22Rv1 (cell line): Measurements from ENCODE around the gene MAU2.

Experiments used
- ZFX ChIP-seq: fragments of 450-650 bp; IDR thresholded peaks from 2 replicates; pipeline ENCODE4 v1.6.1; 2017; ENCODE audit warnings: antibody characterized with exemption, borderline replicate concordance
- TF ChIP-seq, protein P1 (sequence below): fragments of 450-650 bp; IDR thresholded peaks from 2 replicates; pipeline ENCODE4 v1.5.1; 2017; ENCODE audit warnings: mild to moderate bottlenecking

DNA sequence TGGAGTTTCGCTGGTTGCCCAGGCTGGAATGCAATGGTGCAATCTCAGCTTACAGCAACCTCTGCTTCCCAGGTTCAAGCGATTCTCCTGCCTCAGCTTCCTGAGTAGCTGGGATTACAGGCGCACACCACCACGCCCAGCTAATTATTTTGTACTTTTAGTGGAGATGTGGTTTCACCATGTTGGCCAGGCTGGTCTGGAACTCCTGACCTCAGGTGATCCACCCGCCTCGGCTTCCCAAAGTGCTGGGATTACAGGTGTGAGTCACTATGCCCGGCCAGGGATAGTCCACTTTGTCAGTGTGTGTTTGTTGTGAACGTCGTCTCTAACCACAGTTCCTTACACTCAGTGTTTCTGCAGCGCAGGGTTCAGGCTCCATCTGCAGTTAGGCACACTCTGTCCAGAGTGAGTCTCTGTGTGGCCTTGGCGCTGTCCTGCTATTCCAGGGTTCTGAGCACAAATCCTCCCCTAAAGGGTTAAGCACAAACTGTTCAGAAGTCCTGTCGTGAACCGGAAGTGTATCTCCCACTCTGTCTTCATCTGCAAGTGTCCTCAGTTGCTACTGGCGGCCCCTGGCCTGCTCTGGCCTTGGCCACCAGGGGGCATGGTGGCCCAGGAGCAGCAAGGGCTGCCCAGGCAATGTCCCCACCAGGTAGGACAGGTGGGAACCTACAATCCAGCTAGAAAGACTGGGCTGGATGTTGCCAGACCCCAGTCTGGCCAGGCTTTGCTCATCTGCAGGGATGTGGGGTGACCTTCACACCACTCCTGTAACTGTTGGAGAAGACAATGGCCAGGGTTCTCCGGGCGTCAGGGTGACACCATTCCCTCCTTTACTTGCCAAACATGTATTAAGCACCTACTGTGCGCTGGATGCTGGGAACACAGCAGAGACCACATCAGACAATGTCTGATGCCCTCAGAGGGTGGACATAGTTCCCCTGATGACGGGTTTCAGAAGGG lies 46.1 kb downstream of the MAU2 start:
- TF ChIP-seq, protein P1, sequence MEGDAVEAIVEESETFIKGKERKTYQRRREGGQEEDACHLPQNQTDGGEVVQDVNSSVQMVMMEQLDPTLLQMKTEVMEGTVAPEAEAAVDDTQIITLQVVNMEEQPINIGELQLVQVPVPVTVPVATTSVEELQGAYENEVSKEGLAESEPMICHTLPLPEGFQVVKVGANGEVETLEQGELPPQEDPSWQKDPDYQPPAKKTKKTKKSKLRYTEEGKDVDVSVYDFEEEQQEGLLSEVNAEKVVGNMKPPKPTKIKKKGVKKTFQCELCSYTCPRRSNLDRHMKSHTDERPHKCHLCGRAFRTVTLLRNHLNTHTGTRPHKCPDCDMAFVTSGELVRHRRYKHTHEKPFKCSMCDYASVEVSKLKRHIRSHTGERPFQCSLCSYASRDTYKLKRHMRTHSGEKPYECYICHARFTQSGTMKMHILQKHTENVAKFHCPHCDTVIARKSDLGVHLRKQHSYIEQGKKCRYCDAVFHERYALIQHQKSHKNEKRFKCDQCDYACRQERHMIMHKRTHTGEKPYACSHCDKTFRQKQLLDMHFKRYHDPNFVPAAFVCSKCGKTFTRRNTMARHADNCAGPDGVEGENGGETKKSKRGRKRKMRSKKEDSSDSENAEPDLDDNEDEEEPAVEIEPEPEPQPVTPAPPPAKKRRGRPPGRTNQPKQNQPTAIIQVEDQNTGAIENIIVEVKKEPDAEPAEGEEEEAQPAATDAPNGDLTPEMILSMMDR = peak; percentile 97
- TF ChIP-seq ZFX = no peak
